HG02852 (cell line): ENCODE measurements around the gene ANKHD1.

Experiments
- ATAC-seq: cut with Tn5 transposase; IDR thresholded peaks from one replicate; pipeline ENCODE4 v1.9.1; 2021; ENCODE audit warnings: mild to moderate bottlenecking, moderate library complexity; ENCODE audit not compliant: unreplicated experiment

ANKHD1 gene, protein sequence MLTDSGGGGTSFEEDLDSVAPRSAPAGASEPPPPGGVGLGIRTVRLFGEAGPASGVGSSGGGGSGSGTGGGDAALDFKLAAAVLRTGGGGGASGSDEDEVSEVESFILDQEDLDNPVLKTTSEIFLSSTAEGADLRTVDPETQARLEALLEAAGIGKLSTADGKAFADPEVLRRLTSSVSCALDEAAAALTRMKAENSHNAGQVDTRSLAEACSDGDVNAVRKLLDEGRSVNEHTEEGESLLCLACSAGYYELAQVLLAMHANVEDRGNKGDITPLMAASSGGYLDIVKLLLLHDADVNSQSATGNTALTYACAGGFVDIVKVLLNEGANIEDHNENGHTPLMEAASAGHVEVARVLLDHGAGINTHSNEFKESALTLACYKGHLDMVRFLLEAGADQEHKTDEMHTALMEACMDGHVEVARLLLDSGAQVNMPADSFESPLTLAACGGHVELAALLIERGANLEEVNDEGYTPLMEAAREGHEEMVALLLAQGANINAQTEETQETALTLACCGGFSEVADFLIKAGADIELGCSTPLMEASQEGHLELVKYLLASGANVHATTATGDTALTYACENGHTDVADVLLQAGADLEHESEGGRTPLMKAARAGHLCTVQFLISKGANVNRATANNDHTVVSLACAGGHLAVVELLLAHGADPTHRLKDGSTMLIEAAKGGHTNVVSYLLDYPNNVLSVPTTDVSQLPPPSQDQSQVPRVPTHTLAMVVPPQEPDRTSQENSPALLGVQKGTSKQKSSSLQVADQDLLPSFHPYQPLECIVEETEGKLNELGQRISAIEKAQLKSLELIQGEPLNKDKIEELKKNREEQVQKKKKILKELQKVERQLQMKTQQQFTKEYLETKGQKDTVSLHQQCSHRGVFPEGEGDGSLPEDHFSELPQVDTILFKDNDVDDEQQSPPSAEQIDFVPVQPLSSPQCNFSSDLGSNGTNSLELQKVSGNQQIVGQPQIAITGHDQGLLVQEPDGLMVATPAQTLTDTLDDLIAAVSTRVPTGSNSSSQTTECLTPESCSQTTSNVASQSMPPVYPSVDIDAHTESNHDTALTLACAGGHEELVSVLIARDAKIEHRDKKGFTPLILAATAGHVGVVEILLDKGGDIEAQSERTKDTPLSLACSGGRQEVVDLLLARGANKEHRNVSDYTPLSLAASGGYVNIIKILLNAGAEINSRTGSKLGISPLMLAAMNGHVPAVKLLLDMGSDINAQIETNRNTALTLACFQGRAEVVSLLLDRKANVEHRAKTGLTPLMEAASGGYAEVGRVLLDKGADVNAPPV (N-terminal part only)

DNA sequence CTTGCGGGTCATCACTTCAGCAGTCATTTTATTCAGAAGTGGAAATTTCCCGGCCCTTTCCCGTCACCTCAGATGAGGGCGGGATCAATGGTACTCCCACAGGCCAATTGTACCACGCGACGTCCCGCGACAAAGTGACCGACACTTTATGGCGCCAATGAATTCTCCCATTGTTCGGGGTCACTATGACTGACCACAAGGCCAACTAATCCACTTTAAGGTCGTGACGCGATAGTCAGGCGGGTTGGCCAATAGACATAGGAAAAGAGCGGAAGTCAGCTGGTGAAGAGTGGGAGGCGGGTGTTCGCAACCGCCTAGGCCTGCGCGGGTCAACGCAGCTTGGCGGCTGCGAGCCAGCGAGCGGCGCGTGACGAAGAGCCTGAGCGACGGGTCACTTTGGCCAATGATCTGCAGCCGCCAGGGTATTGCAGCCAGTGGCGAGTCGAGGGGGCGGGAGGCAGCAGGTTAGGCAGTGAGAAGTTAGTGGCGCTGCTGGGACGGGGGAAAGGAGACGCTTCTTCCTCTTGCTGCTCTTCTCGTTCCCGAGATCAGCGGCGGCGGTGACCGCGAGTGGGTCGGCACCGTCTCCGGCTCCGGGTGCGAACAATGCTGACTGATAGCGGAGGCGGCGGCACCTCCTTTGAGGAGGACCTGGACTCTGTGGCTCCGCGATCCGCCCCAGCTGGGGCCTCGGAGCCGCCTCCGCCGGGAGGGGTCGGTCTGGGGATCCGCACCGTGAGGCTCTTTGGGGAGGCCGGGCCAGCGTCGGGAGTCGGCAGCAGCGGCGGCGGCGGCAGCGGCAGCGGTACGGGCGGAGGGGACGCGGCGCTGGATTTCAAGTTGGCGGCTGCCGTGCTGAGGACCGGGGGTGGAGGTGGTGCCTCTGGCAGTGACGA, at the start of gene ANKHD1:
TSS of gene ANKHD1 (plus strand) at position 472 of the 896 bp plus-strand sequence. CDS start at position 607, 135 bp downstream.
- peak; percentile 79 for ATAC-seq

DNA sequence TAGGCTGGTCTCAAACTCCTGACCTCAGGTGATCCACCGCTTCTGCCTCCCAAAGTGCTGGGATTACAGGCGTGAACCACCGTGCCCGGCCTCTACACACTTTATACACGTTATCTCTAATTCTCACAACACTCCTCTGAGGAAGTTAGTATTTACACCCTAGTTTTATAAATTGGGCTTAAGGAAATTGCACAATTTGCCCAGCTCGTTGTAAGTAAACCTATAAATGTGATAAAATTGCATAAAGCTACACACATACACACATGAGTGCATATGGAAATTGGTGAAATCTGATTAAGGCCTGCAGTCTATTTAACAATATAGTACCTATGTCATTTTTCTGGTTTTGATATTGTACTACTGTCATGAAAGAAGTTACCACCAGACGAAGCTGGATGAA, 46.1 kb upstream of the ANKHD1 start:
- ATAC-seq = no peak

DNA sequence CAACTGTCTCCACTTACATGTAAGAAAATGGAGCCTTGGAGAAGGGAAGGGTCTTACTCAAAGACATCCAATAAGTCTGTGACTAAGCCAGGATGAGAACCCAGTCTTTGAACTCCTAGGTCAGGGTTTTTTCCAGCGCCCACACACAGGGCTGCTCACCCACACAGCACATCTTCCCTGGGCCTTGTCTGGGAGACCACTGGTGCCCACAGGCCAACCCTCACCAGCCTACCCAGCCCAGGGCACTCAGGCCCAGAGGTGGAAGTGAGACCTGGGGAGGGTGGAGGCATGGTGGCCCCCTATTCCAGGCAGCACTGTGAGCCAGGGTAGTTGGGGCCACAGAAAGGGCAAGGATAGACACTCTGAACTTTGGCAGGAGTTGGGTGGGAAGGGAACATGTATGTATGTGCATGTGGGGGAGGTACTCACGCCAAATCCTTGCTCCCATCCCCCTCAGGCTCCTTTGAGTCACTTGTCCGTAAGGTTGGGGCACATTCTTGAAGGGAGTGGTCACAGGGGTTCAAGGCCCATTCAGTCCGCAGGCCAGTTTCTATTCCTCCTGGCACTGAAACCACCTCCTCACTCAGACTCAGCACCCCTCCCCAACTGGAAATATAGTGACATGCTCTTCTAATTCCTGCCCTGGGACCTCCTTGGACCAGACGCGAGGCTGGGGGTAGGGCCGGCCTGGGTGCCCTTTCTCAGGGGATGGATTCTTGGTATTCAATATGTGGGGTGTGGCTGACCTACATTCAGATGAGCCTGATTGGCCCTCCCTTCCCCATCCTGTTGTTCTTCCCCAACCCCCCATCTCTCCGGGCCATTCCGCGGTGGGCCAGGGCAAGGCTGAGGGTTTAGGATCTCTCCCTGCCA, 44.5 kb upstream of the ANKHD1 start:
- peak; percentile 29 for ATAC-seq

DNA sequence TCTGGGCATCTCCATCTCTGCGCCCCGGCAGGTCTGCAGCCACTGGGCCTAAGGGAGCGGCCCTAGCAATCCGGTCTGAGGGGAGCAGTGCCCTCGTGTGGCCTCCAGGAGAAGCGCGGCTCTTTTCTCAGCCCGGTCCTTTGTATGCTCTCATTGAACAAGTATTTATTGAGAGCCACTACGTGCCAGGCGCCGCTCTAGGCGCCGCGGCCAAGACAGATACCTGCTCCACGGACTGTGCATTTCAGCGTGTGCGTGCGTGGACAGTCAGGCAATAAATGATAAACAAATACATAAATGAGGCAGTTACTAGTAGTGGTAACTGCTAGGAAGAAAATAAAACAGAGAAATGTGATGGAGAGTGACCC, 43.9 kb upstream of the ANKHD1 start:
- ATAC-seq = peak; percentile 95

DNA sequence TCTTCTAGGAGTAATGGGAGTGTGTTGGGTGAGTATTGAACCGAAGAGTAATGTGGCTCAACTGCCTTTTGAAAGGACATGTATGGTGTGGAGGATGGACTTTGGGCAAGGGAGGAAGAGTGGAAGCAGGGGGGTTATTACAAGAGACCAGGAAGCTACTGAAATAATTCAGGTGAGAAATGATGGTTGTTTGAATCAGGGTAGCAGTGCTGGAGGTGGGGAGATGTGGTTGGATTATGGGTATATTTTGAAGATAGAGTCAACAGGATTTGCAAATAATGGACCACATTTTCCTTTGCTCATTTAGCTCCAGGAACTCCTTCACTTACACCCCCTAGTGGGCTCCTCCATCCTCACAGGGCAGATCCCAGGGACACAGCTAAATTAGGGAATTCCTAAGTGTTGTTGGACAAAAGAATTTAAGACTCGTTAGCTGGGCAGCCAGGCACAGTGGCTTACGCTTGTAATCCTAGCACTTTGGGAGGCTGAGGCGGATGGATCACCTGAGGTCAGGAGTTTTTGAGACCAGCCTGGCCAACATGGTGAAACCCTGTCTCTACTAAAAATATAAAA, 42.8 kb upstream of the ANKHD1 start:
- ATAC-seq = no peak

DNA sequence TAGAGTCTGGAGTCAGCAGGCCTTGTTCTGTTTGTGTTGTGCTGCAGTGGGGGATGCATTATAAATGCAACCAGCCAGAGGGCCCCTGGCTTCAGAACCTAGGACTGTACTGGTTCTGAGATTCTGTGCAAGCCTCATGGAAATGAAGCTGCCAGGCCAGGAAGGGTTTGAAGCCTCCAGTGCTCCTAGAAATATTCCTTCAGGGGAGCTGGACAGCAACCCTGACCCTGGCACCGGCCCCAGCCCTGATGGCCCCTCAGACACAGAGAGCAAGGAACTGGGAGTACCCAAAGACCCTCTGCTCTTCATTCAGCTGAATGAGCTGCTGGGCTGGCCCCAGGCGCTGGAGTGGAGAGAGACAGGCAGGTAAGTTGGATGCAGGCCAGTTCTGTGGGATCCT, 41.5 kb upstream of the ANKHD1 start, which contains the start of gene SLC4A9:
TSS of gene SLC4A9 (plus strand) at position 94 of the 400 bp plus-strand sequence. CDS start at position 137, 43 bp downstream.
- no peak for ATAC-seq

DNA sequence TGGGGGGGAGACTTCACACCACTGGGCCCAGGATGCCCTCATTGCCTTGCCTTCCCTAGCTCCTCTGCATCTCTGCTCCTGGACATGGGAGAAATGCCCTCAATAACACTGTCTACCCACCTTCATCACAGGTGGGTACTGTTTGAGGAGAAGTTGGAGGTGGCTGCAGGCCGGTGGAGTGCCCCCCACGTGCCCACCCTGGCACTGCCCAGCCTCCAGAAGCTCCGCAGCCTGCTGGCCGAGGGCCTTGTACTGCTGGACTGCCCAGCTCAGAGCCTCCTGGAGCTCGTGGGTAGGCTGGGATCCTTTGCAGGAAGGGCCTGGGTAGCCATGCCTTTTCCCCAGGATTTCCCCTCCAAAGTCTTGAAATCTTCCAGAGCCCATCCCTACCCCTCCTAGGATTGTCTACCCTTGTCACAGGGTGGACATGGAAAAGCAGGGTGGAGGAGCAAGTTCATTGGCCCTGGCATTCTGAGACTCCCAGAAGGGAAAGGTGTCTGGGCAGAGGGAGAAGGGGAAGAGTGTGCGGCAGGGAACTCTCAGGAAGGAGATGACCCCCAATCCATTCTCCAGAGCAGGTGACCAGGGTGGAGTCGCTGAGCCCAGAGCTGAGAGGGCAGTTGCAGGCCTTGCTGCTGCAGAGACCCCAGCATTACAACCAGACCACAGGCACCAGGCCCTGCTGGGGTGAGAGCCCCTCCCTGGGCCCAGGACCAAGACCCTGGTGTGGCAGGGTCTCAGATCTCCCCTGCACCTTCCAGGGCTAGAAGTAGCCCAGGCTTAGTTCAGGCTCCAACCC, 40.8 kb upstream of the ANKHD1 start:
- no peak for ATAC-seq

DNA sequence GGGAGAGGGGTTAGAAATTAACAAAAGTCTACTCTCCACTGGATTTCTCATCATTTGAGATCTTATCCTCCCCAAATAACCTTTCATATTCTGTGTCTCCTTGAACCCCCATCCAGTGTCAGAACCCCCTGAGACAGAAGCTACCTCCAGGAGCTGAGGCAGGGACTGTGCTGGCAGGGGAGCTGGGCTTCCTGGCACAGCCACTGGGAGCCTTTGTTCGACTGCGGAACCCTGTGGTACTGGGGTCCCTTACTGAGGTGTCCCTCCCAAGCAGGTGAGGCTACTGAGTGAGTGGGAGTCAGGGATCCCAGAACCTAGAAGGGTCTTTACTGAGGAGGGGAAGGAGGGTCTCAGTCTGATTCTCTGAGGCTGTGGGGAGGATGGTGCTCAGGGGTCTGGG, 39.7 kb upstream of the ANKHD1 start:
- no peak for ATAC-seq

DNA sequence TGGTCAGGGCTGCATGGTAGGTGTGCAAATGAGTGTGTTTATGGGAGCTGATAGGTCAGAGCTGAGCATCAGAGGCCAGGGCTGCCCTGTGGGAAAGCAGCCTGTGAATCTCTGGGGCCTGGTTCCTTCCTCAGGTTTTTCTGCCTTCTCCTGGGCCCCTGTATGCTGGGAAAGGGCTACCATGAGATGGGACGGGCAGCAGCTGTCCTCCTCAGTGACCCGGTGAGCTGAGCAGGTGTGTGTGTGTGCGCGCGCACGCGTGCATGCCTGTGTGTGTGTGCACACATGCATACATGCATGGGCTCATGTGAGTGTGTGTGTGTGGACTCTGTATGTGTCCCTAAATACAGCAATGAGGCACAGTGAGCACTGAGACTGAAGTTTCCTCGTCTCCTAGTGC, 39.3 kb upstream of the ANKHD1 start:
- ATAC-seq = no peak

DNA sequence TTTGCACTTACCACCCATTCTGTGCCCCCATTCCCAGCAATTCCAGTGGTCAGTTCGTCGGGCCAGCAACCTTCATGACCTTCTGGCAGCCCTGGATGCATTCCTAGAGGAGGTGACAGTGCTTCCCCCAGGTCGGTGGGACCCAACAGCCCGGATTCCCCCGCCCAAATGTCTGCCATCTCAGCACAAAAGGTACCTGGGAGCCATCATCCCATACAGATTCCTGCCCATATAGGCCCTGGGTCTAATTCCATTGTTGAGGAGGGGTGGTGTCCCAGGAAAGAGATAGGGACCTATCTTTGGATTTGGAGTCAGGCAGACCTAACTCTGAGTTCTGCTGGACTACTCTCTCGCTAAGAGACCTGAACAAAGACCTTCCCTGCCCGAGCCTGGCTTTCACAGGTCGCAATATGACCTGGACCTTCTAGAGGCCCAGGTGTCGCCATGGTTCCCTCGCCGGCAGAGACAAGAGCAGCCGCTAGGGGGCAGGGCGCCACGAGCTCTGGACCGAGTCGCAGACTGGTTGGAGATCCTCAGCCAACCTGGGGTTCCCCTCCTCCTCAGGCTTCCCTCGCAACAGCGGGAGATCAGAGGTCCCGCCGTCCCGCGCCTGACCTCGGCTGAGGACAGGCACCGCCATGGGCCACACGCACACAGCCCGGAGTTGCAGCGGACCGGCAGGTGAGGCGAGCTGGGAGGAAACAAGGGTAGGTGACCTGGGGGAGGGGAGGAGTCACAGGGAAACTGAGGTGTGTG, 38.6 kb upstream of the ANKHD1 start:
- ATAC-seq = peak; percentile 89

DNA sequence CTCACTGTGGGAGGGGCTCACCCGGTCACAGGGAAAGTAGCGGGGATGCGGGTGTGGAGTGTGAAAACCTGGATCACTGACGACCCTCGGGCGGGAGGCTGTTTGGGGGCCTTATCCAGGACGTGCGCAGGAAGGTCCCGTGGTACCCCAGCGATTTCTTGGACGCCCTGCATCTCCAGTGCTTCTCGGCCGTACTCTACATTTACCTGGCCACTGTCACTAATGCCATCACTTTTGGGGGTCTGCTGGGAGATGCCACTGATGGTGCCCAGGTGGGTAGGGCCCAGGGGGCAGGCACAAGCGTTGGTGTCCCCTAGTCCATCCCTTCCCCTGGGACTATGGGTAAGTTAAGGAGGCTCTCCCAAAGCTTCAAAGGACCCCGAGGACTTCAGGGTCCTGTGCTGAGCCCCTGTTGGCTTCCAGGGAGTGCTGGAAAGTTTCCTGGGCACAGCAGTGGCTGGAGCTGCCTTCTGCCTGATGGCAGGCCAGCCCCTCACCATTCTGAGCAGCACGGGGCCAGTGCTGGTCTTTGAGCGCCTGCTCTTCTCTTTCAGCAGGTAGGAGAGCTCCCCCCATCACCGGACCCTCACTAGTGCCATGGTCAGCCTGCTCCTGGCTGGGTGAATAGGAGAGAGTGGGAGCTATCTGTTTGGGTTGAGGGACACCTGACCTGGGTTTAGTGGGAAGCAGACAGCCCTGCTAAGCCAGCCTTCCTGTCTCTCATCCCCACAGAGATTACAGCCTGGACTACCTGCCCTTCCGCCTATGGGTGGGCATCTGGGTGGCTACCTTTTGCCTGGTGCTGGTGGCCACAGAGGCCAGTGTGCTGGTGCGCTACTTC, 37.8 kb upstream of the ANKHD1 start:
- no peak for ATAC-seq

DNA sequence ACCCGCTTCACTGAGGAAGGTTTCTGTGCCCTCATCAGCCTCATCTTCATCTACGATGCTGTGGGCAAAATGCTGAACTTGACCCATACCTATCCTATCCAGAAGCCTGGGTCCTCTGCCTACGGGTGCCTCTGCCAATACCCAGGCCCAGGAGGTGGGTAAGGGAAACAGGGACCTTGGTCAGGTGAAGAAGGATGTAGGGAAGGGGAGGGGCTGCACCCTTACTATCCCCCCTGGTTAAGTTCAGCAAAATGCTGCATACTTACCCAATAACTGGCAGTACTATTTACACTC, 37.2 kb upstream of the ANKHD1 start:
- ATAC-seq = no peak

DNA sequence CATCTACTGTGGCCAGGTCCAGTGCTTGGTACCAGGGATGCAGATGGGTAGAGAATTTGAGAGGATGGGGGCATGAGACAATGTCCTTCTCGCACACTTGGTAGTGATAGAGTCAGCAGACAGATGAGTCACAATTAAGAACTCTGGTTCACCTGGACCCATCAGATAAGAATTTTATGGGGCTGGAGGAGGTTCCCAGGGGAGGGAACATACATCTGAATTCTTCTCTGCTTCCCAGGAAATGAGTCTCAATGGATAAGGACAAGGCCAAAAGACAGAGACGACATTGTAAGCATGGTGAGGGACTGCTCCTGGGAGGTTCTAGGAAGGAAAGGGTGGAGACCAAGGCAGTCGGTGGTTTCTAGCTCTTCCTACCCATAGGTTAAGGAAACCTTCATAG, 36.4 kb upstream of the ANKHD1 start:
- no peak for ATAC-seq

DNA sequence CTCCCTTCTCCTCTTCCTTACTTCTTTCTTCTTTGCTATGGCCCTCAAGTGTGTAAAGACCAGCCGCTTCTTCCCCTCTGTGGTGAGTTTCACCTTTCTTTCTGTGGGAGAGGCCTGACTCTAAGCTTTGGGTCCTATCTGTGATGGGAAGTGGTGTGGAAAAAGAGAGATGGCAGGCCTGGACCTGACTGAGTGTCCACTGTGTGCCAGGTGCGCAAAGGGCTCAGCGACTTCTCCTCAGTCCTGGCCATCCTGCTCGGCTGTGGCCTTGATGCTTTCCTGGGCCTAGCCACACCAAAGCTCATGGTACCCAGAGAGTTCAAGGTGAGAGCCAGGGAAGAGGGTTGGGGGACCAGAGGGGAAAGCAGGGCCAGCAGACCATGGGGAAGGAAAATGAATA, 35.7 kb upstream of the ANKHD1 start:
- ATAC-seq = no peak

DNA sequence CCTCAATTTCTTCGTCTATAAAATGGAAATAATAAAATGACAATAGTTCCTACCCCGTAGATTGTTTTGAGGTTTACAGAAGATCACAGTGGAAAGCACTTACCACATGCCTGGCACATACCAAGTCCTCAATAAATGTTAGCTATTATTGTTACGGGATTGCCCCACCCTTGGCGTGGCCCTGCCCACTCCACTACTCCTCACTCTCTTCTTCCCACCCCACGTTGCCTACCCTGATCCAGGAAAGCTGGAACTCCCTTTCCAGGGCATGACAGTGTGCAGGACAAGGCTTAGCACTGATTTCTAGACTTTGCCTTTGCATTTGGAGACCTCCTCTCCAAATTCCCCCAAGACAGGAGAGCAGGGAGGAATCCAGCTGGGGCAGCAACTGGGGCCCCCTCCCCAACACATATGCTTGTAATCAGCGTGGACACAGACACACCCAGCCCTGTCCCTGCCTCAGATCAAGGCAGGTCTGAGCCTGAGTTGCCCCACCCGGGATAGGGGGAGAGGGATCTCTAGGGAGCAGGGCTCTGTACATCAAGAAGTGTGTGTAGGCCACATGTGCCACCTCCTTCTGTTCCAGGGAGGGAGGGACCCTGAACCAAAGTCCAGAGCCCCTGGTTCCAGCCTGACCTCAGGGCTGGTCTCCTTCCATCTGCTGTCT, 34.9 kb upstream of the ANKHD1 start:
- ATAC-seq = no peak
